Lung (tissue), 12 donors: Measurements from ENCODE around the gene KIF1B. TPM values are rescaled to one million over a fixed set of nuclear protein-coding genes. Genes with fewer than 3 reads are reported as not detected.

ENCODE experiments used
- ATAC-seq: fragments of 200-7000 bp; cut with Tn5 transposase; one replicate; pipeline ENCODE4 v1.9.1; 2020; ENCODE audit warnings: moderate number of reproducible peaks; ENCODE audit not compliant: insufficient read depth, low FRiP score
- DNase-seq, 3 donors: peaks; one replicate each; pipeline ENCODE4 v3.0.0-alpha.2; 2013 to 2017
- H3K27ac ChIP-seq, 2 donors: one replicate each; pipeline ENCODE4 v1.5.1; 2013; ENCODE audit warnings: mild to moderate bottlenecking in 2 of 2, moderate library complexity in 2 of 2, control low read depth in 1 of 2, inconsistent platforms in 1 of 2, low read depth in 1 of 2, low read length in 1 of 2
- H3K27me3 ChIP-seq, 3 donors: one replicate each; pipeline ENCODE4 v1.5.1; 2013; ENCODE audit warnings: low read length in 2 of 3; ENCODE audit not compliant: control insufficient read depth in 3 of 3, insufficient read depth in 3 of 3
- H3K36me3 ChIP-seq, 4 donors: one replicate each; pipeline ENCODE4 v1.5.1; 2013; ENCODE audit warnings: low read length in 4 of 4, mild to moderate bottlenecking in 1 of 4, moderate library complexity in 1 of 4; ENCODE audit not compliant: control insufficient read depth in 4 of 4, insufficient read depth in 4 of 4
- H3K4me1 ChIP-seq, 5 donors: one replicate each; pipeline ENCODE4 v1.5.1; 2013; ENCODE audit warnings: low read length in 5 of 5, mild to moderate bottlenecking in 2 of 5, moderate library complexity in 1 of 5; ENCODE audit not compliant: control insufficient read depth in 5 of 5, insufficient read depth in 5 of 5
- H3K4me3 ChIP-seq: one replicate; pipeline ENCODE4 v1.5.1; 2013; ENCODE audit warnings: mild to moderate bottlenecking, control low read depth, moderate library complexity
- H3K9ac ChIP-seq, 2 donors: one replicate each; pipeline ENCODE4 v1.5.1; 2013; ENCODE audit warnings: low read length in 2 of 2, control low read depth in 1 of 2; ENCODE audit not compliant: insufficient read depth in 1 of 2
- H3K9me3 ChIP-seq, 4 donors: one replicate each; pipeline ENCODE4 v1.5.1; 2013; ENCODE audit warnings: low read length in 3 of 4, mild to moderate bottlenecking in 1 of 4, moderate library complexity in 1 of 4; ENCODE audit not compliant: control insufficient read depth in 4 of 4, insufficient read depth in 3 of 4
- CTCF ChIP-seq: IDR thresholded peaks from 2 replicates; pipeline ENCODE4 v1.5.1; 2012; ENCODE audit warnings: mild to moderate bottlenecking; ENCODE audit errors: control extremely low read depth, extremely low read depth
- WGBS, 2 donors: extraction: QIAGEN DNeasy Blood & Tissue Kit; methylation state at CpG; one replicate each; pipeline ENCODE4 v1.1.7; 2013; 5-methylcytosine and 5-hydroxymethylcytosine counted together
- polyA plus RNA-seq, 2 donors: library from polyadenylated mRNA; stranded (reverse); fragments of 200-250 nt; gene quantifications; one replicate each; pipeline ENCODE4 v1.2.1, GENCODE V29; 2013
- total RNA-seq, 2 donors: library from RNA; depleted of rRNA in 1 of 2; stranded (reverse); fragments of >200 nt in 1 of 2; gene quantifications; one replicate each; pipeline ENCODE4 v1.2.1, GENCODE V29; 2014 to 2021
- donor health status: control.
- donor health status: control.
- donor health status: Bipolar disorder and iron deficiency.
- donor health status: healthy.
- donor health status: DM: yes; HTN: yes; CAD: no.

KIF1B gene
- total and polyA plus RNA-seq, 4 donors = 9.7 to 64.0 (median 24.4) TPM

GRCh38 chr1:10326251-10326650 is 115.9 kb downstream of the KIF1B start:
- ATAC-seq (no peak), DNase-seq (no peak)
- H3K27me3 ChIP-seq = no peaks in the 10 kb centered on the region
- no peak overlapping the region for H3K9ac ChIP-seq
- H3K9me3 ChIP-seq = no peaks in the 10 kb centered on the region
- H3K4me3 ChIP-seq = no peak overlapping the region
- peaks cover 7 to 34% (median 17%) of the 10 kb centered on the region in 4 donors for H3K36me3 ChIP-seq
- H3K27ac ChIP-seq = no peak overlapping the region
- H3K4me1 ChIP-seq = no peaks in the 10 kb centered on the region
- 98% methylated on average over 11 of the region's 11 CpGs for WGBS, 2 donors
- TF ChIP-seq CTCF = no peak

GRCh38 chr1:10328180-10328963 is 118.0 kb downstream of the KIF1B start:
- WGBS, 2 donors = 87 to 89% methylated on average over 6 of the region's 6 CpGs
- H3K36me3 ChIP-seq = peaks cover 7 to 26% (median 13%) of the 10 kb centered on the region in 4 donors

GRCh38 chr1:10337436-10337835 is 127.1 kb downstream of the KIF1B start:
- no peak for TF ChIP-seq CTCF
- Histone ChIP-seq H3K27me3 (no peaks in the 10 kb centered on the region), H3K9ac (no peak overlapping the region), H3K4me3 (no peak overlapping the region), H3K36me3 (peaks cover 10 to 28% (median 20%) of the 10 kb centered on the region in 4 donors), H3K4me1 (no peaks in the 10 kb centered on the region), H3K27ac (no peak overlapping the region), H3K9me3 (no peaks in the 10 kb centered on the region)
- 79 to 88% methylated on average over 3 of the region's 3 CpGs for WGBS, 2 donors
- ATAC-seq (no peak), DNase-seq (no peak)

More at GRCh38 chr1:10328180-10328963, 118.0 kb downstream of the KIF1B start:
- Histone ChIP-seq H3K9me3 (no peaks in the 10 kb centered on the region), H3K27ac (peak overlapping the region in 1 of 2 donors; percentile 40), H3K4me1 (no peaks in the 10 kb centered on the region), H3K9ac (no peak overlapping the region), H3K4me3 (no peak overlapping the region), H3K27me3 (no peaks in the 10 kb centered on the region)
- DNase-seq (no peak), ATAC-seq (no peak)
- no peak for TF ChIP-seq CTCF
